ENCODE results near the gene HAVCR2. TPM values are rescaled to one million over a fixed set of nuclear protein-coding genes. Genes with fewer than 3 reads are reported as not detected.

HAVCR2 gene
- total RNA-seq, 1 donor from 2014 or later = 0.21 TPM

DNA sequence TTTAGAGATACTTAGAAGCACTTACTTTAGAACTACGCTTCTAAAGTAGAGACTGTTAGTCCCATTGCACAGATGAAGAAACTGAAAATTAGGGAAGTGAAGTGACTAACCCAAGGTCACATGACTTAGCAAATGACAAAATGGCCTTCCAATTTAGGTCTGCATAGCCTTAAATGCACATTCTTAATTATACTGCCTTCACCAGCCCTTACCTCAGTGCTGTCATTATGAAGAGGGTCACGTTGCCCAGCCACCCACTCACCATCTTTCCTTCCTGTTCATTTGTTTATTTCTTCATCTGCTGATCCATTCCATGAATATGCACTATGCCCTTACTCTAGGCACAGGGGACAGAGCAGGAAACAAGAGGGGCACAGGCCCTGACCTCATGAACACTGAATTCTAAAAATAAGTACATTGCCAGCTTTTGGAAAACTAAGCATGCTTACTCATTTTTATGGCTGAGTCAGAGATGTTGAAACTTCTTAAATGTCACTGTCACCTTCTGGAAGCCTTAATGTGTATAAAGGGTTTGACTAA, 8.6 kb downstream of the HAVCR2 start:
- Mint-ChIP-seq H3K4me1 (ENCODE audit: unreplicated experiment) (peaks cover 6% of the 10 kb centered on the region), H3K27ac (ENCODE audit: unreplicated experiment) (peak overlapping the region; percentile 35), H3K4me3 (ENCODE audit: unreplicated experiment) (no peak overlapping the region), H3K36me3 (ENCODE audit: unreplicated experiment) (no peaks in the 10 kb centered on the region), H3K27me3 (ENCODE audit: unreplicated experiment) (no peaks in the 10 kb centered on the region), H3K9me3 (ENCODE audit: unreplicated experiment) (no peaks in the 10 kb centered on the region)
- TF ChIP-seq, protein P1, sequence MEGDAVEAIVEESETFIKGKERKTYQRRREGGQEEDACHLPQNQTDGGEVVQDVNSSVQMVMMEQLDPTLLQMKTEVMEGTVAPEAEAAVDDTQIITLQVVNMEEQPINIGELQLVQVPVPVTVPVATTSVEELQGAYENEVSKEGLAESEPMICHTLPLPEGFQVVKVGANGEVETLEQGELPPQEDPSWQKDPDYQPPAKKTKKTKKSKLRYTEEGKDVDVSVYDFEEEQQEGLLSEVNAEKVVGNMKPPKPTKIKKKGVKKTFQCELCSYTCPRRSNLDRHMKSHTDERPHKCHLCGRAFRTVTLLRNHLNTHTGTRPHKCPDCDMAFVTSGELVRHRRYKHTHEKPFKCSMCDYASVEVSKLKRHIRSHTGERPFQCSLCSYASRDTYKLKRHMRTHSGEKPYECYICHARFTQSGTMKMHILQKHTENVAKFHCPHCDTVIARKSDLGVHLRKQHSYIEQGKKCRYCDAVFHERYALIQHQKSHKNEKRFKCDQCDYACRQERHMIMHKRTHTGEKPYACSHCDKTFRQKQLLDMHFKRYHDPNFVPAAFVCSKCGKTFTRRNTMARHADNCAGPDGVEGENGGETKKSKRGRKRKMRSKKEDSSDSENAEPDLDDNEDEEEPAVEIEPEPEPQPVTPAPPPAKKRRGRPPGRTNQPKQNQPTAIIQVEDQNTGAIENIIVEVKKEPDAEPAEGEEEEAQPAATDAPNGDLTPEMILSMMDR (IDR thresholded peaks at IDR 0.05) = no peak
- DNase-seq (ENCODE audit: extremely low spot score, unreplicated experiment) = no peak

DNA sequence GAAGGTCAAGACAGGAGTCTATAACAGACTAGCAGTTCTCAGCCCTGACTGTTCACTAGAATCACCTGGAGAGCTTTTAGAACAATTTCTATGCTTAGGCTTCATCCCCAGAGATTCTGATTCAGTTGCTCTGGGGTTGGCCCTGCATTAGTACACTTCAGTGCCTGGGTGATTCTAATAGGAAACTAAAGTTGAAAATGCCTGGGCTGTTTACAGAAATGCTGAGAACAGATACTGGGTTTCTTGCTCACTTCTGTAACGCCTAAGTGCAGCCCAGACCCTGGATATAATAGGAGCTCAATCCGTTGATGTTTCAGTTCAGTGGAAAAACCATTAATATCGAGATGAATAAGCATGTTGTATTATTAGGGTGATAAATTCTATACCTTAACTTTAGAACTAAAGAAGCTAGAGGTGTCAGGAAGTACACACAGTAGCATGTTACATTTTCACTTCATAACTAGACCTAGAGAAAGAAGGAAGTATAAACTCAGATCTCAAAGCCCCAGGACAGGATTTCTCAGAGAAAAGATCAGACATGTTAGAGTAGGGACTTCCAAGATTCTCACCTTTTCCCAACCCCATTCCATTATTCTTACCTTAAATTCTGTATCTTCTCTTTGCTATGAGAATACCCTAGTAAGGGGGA, 20.4 kb downstream of the HAVCR2 start:
- TF ChIP-seq, protein P1 (IDR thresholded peaks at IDR 0.05) = no peak
- DNase-seq (ENCODE audit: extremely low spot score, unreplicated experiment) = no peak
- H3K36me3 Mint-ChIP-seq (ENCODE audit: unreplicated experiment) = no peaks in the 10 kb centered on the region
- H3K4me1 Mint-ChIP-seq (ENCODE audit: unreplicated experiment) = no peaks in the 10 kb centered on the region
- no peaks in the 10 kb centered on the region for H3K9me3 Mint-ChIP-seq (ENCODE audit: unreplicated experiment)
- H3K4me3 Mint-ChIP-seq (ENCODE audit: unreplicated experiment) = no peak overlapping the region
- H3K27me3 Mint-ChIP-seq (ENCODE audit: unreplicated experiment) = no peaks in the 10 kb centered on the region
- H3K27ac Mint-ChIP-seq (ENCODE audit: unreplicated experiment) = no peak overlapping the region

DNA sequence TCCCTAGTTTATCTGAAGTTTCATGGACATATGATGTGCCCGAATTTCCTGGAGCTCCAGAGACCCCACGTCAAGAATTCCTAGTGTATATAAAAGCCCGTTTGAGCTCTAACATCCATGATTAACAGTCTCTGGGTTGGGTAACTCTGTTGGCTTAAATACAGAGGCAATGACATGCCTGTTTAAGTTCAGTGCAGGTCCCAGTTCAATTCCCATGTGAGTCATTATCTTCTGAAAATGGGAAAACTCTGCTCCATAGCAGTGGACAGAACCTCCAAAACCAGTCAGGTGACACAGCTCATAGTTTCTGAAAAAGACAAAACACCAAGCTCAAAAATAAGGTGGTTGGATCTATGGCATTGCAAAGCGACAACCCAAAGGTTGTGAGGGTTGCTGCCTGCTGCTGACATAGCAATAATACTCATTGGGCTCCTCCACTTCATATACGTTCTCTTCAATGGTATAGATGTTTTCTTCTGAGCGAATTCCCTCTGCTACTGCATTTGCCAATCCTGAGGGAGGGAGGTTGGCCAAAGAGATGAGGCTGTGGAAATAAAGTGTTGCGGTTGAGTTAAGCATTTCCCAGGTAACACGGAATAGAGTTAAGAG, 22.0 kb downstream of the HAVCR2 start:
- no peaks in the 10 kb centered on the region for H3K36me3 Mint-ChIP-seq (ENCODE audit: unreplicated experiment)
- H3K9me3 Mint-ChIP-seq (ENCODE audit: unreplicated experiment) = no peaks in the 10 kb centered on the region
- no peaks in the 10 kb centered on the region for H3K27me3 Mint-ChIP-seq (ENCODE audit: unreplicated experiment)
- no peak overlapping the region for H3K27ac Mint-ChIP-seq (ENCODE audit: unreplicated experiment)
- no peak overlapping the region for H3K4me3 Mint-ChIP-seq (ENCODE audit: unreplicated experiment)
- TF ChIP-seq, protein P1 (IDR thresholded peaks at IDR 0.05) = no peak
- DNase-seq (ENCODE audit: extremely low spot score, unreplicated experiment) = no peak
- no peaks in the 10 kb centered on the region for H3K4me1 Mint-ChIP-seq (ENCODE audit: unreplicated experiment)

DNA sequence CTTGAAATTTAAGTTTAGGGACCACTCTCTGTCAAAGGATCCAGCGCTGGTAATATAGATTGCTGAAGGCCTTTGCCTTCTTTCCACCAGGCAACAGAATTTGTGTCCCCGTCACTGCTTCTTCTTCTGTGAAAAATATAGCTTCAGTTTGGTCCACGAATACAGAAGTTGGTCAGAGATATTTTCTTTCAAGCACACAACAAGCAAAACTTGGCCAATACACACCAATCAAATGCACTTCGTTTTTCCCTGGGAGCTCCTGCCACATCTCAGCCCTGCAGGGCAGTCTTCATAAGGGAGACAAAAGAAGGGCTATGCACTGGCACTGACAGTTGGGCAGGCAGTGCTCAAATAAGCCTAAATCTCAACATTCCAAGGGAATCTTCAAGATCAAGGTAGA, 22.9 kb downstream of the HAVCR2 start:
- Mint-ChIP-seq H3K4me1 (ENCODE audit: unreplicated experiment) (no peaks in the 10 kb centered on the region), H3K27ac (ENCODE audit: unreplicated experiment) (no peak overlapping the region), H3K9me3 (ENCODE audit: unreplicated experiment) (no peaks in the 10 kb centered on the region), H3K27me3 (ENCODE audit: unreplicated experiment) (peaks cover under 1% of the 10 kb centered on the region), H3K4me3 (ENCODE audit: unreplicated experiment) (no peak overlapping the region), H3K36me3 (ENCODE audit: unreplicated experiment) (no peaks in the 10 kb centered on the region)
- no peak for DNase-seq (ENCODE audit: extremely low spot score, unreplicated experiment)
- TF ChIP-seq, protein P1 (IDR thresholded peaks at IDR 0.05) = no peak

DNA sequence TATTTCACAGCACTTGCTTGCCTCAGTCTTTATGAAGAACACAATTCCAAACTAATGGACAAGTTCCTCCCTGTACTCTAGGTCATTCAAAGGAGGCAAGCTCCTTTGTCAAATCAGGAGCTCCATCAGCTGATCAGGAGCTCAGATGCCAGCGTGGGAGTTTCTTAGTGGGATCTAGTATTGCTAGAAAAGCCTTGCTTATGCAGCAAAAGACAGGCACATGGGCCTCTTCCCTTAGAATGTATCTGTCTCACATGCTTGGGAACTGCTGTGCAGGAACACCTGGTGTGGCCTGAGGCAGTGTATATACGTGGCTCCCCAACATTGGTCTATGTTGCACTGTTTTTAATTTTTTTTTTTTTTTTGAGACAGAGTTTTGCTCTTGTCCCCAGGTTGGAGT, 28.6 kb downstream of the HAVCR2 start:
- no peaks in the 10 kb centered on the region for H3K36me3 Mint-ChIP-seq (ENCODE audit: unreplicated experiment)
- H3K9me3 Mint-ChIP-seq (ENCODE audit: unreplicated experiment) = no peaks in the 10 kb centered on the region
- H3K4me1 Mint-ChIP-seq (ENCODE audit: unreplicated experiment) = peaks cover 5% of the 10 kb centered on the region
- DNase-seq (ENCODE audit: extremely low spot score, unreplicated experiment) = no peak
- no peak overlapping the region for H3K4me3 Mint-ChIP-seq (ENCODE audit: unreplicated experiment)
- H3K27ac Mint-ChIP-seq (ENCODE audit: unreplicated experiment) = no peak overlapping the region
- TF ChIP-seq, protein P1 (IDR thresholded peaks at IDR 0.05) = no peak
- H3K27me3 Mint-ChIP-seq (ENCODE audit: unreplicated experiment) = peaks cover 2% of the 10 kb centered on the region

Data from osteocyte (in vitro differentiated cells).